PFSK-1 (cell line): Measurements from ENCODE around the gene TBCD.

Source experiments
- FOXP2 ChIP-seq: optimal IDR thresholded peaks from 2 replicates; pipeline ENCODE3; 2011; ENCODE audit warnings: borderline replicate concordance, control low read depth, inconsistent platforms; ENCODE audit not compliant: insufficient read depth; ENCODE audit errors: extremely low read length, extremely low read depth
- POLR2AphosphoS5 ChIP-seq: IDR thresholded peaks from 2 replicates; pipeline ENCODE4 v1.6.1; 2012; ENCODE audit warnings: low read depth, mild to moderate bottlenecking, control low read depth, low read length, moderate library complexity
- SIN3A ChIP-seq: IDR thresholded peaks from 2 replicates; pipeline ENCODE4 v1.6.1; 2012; ENCODE audit warnings: mild to moderate bottlenecking, low read length, moderate library complexity, borderline replicate concordance; ENCODE audit not compliant: insufficient read depth
- TAF1 ChIP-seq: IDR thresholded peaks from 2 replicates; pipeline ENCODE4 v1.6.1; 2012; ENCODE audit warnings: low read length, control low read depth, borderline replicate concordance; ENCODE audit not compliant: insufficient read depth
- TF ChIP-seq, protein P1 (sequence below), 2 experiments: IDR thresholded peaks; 2 replicates each; pipeline versions ENCODE4 v1.6.1 to v1.8.0; 2011 to 2012; ENCODE audit warnings: low read depth in 2 of 2, low read length in 2 of 2, control low read depth in 1 of 2, inconsistent platforms in 1 of 2, mild to moderate bottlenecking in 1 of 2, moderate library complexity in 1 of 2; ENCODE audit not compliant: insufficient read depth in 1 of 2

Gene TBCD

DNA sequence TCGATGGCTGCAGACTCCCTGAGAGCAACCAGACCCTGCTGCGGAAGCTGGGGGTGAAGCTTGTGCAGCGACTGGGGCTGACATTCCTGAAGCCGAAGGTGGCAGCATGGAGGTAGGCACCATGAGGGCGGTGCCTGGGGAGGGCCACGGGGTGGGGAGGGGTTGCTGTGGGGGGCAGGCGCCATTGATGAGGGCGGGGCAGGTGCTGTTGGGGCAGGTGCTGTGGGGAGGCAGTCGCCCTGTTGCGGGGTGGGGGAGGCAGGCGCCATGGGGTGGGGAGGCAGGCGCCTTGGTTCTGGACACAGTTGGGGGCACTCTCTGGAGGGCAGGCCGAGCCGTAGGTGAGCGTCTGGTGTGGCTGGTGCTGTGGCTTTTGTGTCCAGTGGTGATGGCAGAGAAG is 49.0 kb downstream of the TBCD start:
- TF ChIP-seq TAF1, result no peak

DNA sequence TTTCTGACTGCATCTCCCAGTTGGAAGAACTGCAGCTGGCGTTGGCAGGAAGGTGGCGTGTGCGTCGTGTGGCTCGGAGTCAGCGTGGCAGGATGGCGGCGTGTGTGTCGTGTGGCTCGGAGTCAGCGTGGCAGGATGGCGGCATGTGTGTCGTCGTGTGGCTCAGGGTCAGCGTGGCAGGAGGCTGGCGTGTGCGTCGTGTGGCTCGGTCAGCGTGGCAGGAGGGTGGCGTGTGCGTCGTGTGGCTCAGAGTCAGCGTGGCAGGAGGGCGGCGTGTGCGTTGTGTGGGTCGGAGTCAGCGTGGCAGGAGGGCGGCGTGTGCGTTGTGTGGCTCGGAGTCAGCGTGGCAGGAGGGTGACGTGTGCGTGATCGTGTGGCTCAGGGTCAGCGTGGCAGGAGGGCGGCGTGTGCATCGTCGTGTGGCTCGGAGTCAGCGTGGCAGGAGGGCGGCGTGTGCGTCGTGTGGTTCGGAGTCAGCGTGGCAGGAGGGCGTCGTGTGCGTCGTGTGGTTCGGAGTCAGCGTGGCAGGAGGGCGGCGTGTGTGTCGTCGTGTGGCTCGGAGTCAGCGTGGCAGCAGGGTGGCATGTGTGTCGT is 49.6 kb downstream of the TBCD start:
- TF ChIP-seq, protein P1, sequence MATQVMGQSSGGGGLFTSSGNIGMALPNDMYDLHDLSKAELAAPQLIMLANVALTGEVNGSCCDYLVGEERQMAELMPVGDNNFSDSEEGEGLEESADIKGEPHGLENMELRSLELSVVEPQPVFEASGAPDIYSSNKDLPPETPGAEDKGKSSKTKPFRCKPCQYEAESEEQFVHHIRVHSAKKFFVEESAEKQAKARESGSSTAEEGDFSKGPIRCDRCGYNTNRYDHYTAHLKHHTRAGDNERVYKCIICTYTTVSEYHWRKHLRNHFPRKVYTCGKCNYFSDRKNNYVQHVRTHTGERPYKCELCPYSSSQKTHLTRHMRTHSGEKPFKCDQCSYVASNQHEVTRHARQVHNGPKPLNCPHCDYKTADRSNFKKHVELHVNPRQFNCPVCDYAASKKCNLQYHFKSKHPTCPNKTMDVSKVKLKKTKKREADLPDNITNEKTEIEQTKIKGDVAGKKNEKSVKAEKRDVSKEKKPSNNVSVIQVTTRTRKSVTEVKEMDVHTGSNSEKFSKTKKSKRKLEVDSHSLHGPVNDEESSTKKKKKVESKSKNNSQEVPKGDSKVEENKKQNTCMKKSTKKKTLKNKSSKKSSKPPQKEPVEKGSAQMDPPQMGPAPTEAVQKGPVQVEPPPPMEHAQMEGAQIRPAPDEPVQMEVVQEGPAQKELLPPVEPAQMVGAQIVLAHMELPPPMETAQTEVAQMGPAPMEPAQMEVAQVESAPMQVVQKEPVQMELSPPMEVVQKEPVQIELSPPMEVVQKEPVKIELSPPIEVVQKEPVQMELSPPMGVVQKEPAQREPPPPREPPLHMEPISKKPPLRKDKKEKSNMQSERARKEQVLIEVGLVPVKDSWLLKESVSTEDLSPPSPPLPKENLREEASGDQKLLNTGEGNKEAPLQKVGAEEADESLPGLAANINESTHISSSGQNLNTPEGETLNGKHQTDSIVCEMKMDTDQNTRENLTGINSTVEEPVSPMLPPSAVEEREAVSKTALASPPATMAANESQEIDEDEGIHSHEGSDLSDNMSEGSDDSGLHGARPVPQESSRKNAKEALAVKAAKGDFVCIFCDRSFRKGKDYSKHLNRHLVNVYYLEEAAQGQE (IDR thresholded peaks at IDR 0.05; ENCODE audit: insufficient read depth in 1 of 2, low read depth in 2 of 2, low read length in 2 of 2), result no peak
- no peak for TF ChIP-seq FOXP2
- no peak for TF ChIP-seq POLR2AphosphoS5

DNA sequence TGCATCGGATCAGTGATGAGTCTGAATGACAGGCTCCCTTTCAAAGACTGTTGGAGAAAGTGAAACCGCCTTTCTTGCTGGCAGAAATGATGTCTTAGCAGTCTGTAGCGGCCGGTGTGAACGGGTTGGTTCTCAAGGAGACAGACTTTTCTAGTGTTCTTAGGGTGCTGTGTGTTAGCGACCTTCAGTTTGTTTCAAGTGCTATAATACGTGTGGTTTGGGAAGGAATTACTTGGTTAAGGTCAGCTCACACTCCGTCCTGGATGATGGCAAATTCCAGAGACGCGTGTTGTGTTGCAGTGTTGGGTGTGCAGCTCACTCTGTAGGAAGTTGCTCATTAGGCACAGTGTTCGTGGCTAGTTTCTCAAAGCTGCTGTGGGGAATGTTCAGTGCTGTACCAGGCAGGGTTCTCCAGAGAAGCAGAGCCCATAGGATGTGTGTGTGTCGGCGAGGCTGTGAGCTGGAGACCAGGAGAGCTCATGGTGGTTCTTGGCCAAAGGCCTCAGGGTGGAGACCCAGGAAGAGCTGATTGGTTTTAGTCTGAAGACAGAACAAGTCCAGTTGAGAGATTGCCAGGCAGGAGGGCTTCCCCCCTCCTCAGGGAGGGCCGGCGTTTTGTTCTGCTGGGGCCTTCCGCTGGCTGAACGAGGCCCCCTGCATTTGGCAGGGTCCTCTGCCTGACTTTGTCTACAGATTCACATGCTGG is 50.4 kb downstream of the TBCD start:
- TF ChIP-seq SIN3A, result no peak
- TF ChIP-seq FOXP2, result no peak
- TF ChIP-seq, protein P1 (IDR thresholded peaks at IDR 0.05; ENCODE audit: insufficient read depth in 1 of 2, low read depth in 2 of 2, low read length in 2 of 2), result no peak
- TF ChIP-seq TAF1, result no peak
- TF ChIP-seq POLR2AphosphoS5, result no peak

DNA sequence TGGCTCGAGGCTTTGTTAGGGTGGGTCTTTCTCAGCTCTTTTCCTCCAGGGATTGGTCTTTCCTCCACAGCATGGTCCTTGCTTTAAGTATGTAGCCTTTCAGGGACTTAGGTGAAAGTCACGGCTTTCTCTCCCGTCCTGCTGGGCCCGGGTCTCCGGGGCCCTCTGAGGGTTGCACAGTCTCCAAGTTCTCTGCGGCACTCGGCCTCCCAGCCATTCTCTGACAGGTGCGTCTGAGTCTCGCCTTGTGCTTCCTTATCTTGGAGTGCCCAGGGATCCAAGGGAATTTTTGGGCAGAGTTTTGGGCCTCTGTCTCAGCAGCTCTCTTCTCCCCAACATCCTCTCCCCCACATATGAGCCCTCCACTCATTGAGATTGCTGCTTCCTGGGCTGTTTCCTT is 51.3 kb downstream of the TBCD start:
- TF ChIP-seq POLR2AphosphoS5, result no peak
- TF ChIP-seq, protein P1 (IDR thresholded peaks at IDR 0.05; ENCODE audit: insufficient read depth in 1 of 2, low read depth in 2 of 2, low read length in 2 of 2), result no peak
- no peak for TF ChIP-seq TAF1
- no peak for TF ChIP-seq SIN3A
- no peak for TF ChIP-seq FOXP2

DNA sequence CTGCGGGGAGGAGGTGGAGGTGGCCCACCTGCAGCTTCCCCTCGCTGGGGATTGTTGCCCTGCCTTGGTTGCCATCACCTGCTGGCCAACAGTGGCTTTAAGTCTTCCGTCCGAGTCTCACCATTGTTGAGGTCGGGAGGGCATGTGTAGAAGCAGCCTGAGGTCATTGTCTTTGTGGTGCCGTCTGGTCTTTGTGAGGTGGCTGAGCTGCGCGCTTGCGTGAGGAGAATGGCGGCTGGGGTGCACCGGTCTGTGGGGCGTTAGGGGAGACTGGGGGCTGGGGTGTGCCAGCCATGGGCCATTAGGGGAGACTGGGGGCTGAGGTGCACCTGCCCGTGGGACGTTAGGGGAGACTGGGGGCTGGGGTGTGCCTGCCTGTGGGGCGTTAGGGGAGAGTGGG is 51.7 kb downstream of the TBCD start:
- TF ChIP-seq FOXP2, result no peak
- no peak for TF ChIP-seq POLR2AphosphoS5
- TF ChIP-seq SIN3A, result no peak
- no peak for TF ChIP-seq TAF1
- TF ChIP-seq, protein P1 (IDR thresholded peaks at IDR 0.05; ENCODE audit: insufficient read depth in 1 of 2, low read depth in 2 of 2, low read length in 2 of 2), result no peak
